C4-2B (cell line): ENCODE results near the gene MAMSTR.

ENCODE experiments used
- H3K27ac ChIP-seq: fragments of 450-650 bp; 2 replicates; pipeline ENCODE4 v1.5.1; 2017
- CTCF ChIP-seq: fragments of 450-650 bp; conservative IDR thresholded peaks from 2 replicates; pipeline ENCODE4 v1.5.1; 2017; ENCODE audit warnings: mild to moderate bottlenecking
- ZFX ChIP-seq: fragments of 450-650 bp; IDR thresholded peaks from 2 replicates; pipeline ENCODE4 v1.6.1; 2017

The MAMSTR gene

DNA sequence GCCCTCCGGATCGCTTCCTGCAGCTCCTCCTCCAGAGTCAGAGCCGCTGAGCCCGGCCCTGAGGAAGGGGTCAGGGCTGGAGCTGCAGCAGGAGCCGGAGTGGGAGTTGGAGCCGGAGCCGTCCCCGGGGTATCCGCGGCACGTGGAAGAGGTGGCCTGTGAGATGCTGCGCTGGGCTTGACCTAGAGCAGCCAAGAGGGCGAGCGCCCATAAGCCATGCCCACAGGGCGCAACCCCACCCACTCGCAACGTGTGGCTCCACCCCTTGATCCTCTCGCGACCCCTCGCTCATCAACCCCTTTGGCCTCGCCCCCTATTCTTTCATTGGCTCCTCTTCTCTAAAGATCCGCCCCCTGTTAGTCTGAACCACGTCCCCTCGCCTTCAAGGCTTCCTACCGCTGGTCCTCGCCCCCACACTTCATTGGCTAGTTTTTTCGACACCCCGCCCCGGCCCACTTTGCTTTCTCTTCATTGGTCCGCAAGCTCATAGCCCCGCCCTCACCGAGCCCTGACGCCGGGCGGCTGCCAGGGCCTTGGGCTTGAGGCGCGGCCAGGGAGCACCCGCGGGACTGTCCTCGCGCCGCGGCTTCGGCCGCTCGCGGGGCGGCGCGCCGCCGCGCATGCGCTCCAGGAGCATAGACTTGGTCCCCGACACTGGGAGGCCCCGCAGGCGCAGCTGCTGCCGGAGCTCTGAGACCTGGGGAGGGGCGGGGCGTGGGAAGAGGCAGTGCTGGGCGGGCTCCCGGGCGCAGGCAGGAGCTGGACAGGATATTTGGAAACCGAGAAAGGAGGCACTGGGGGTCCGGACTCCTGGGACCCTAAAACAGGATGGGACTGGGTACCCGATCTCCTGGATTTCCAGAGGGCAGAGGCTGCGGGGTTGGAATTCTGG is 5.4 kb downstream of the MAMSTR start:
- TF ChIP-seq ZFX (no peak), CTCF (no peak)
- peak overlapping the region; percentile 76 for H3K27ac ChIP-seq

GRCh38 chr19:48713041-48713863 is 6.3 kb downstream of the MAMSTR start:
- H3K27ac ChIP-seq, result peak overlapping the region; percentile 58
- TF ChIP-seq ZFX, result no peak
- no peak for TF ChIP-seq CTCF

- no peak overlapping the region for H3K27ac ChIP-seq
- TF ChIP-seq ZFX, result no peak
- TF ChIP-seq CTCF, result no peak
Measured at GRCh38 chr19:48711106-48711662, 8.3 kb downstream of the MAMSTR start.

GRCh38 chr19:48708471-48708870 is 11.1 kb downstream of the MAMSTR start:
- TF ChIP-seq ZFX, result no peak
- TF ChIP-seq CTCF, result no peak
- no peak overlapping the region for H3K27ac ChIP-seq

- no peak for TF ChIP-seq ZFX
- TF ChIP-seq CTCF, result no peak
- H3K27ac ChIP-seq, result no peak overlapping the region
Measured at GRCh38 chr19:48705431-48705830, 14.1 kb downstream of the MAMSTR start.

- no peak overlapping the region for H3K27ac ChIP-seq
- TF ChIP-seq CTCF (no peak), ZFX (no peak)
Measured at GRCh38 chr19:48703316-48703715, 16.2 kb downstream of the MAMSTR start.

DNA sequence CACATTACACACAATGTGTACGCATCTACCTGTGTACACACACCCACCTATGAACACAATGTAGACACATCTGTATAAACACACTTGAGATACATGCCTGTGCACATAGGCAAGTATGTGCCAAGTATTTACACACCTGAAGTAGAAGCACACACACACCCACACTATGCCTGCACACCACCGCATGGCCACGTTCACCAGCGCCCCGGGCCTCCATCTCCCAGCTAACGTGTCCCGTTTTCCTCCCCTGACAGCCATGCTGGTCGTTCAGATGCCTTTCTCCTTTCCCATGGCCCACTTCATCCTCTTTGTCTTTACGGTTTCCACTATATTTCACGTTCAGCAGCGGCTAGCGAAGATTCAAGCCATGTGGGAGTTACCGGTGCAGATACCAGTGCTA is 16.8 kb downstream of the MAMSTR start:
- H3K27ac ChIP-seq, result no peak overlapping the region
- TF ChIP-seq CTCF (no peak), ZFX (no peak)
